ENCODE results near the gene FAM184B.
"Not testable (repeated sequence)": the region's sequence is repeated elsewhere in the genome, so short reads cannot be mapped to it uniquely, and the experiment has no call there.

The FAM184B gene

DNA sequence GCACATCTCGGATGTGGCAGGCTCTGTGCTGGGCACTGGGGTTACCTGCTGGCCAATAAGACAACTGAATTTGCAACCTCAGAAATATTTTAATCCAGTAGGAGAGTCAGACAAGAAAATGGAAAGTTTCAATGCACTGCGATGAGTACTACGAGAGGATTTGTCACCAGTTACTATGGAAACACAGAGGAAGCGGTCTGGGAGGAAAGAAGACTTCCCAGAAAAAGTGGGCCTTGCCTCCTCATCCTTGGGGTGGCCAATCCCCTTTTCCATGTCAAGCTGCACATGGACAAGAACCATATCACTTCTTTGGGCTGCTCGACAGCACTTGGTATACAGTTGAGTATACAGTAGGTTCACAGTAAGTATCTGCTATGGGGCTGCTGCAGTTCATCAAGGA lies 67.6 kb downstream of the FAM184B start:
- no peak for DNase-seq

DNA sequence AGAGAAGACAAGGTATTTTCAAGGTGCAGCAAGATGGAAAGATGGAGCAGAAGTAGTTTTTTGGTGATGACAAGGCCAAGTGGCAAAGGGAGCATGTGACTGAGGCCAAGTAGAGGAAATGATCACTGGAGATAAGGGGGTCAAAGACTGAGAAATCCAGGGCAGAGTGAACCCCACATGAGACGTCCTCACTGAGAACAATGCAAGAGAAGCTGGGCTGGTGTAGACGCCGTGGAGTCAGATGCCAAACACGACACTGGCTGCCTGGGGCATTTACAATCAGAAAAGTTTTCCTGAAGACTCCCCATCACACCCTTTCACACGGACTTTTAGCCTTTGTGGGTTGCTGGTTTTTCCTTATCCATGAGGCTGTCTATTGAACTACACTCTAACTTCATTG lies 69.3 kb downstream of the FAM184B start:
- DNase-seq: no peak

DNA sequence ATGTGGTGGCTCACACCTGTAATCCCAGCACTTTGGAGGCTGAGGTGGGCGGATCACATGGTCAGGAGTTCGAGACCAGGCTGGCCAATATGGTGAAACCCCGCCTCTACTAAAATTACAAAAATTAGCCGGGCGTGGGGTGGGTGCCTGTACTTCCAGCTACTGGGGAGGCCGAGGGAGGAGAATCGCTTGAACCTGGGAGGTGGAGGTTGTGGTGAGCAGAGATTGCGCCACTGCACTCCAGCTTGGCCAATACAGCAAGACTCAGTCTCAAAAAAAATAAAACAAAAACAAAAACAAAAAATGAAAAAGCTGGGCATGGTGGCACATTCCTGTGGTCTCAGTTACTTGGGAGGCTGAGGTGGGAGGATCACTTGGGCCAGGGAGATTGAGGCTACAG lies 70.2 kb downstream of the FAM184B start:
- not testable (repeated sequence) for DNase-seq

DNA sequence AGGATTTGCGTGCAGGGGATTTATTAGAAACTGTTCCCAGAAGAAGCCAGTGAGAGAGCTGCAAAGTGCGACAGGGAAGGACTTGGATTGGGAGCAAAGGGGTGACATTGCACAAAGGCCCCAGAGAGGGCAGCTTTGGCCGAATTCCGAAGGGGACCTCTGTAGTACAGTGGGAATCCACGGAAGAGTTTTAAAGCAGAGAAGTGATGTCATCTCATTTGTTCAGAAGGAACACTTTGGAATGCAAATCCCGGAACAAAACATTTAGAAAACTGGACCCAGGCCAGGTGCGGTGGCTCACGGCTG lies 71.7 kb downstream of the FAM184B start:
- no peak for DNase-seq

DNA sequence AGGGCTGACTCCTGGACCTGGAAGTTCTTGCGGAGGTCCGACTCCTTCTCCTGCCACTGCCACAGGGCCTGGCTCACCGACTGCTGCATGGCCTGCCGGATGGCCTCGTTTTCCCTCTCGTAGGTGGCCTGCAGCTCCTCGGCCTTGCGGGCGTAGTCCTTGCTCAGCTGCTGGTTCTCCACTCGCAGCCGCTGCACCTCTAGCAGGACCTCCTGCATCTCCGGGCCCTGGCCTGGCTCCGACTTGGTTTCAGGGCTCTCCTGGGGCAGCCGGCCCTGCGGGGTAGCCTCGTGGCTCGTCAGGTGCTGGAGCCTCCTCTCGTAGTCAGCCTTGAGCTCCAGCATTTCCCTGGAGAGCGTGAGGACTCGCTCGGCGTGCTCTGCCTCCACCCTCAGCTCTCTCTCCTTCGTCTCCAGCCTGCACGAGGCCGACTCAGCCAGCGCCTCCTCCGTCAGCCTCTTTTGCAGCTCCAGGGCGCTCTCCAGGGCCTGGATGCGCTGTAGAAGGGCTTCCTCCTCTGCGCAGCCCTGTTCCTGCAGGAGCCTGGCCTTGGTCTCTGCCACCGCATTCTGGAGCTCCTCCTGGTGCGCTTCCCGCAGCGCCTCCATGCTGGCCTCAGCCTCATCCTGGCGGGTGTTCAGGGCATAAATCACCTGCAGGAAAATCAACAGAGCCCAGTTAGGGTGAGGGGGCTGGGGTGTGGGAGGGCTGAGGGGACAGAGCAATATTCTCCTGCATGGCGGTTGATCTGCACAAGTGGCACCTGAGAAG lies 72.2 kb downstream of the FAM184B start:
- no peak for DNase-seq

DNA sequence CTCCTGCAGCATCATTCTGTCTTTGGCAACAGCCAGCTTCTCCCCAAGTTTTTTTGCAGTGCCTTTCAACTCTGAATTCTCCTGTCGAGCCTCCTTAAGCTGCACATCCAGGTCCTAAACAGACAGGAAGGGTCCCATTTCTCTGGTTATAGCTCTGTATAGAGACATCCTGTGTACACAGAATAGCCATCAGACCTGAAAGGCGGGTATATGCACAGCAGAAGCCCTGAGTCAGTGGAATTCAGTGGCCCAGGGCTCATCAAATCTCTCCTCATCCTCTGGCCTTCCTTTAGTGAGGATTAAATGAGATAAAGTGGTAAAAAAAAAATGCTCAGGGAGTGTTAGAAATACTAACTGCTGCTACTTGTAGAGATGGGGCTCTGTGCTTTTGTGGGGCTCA lies 73.8 kb downstream of the FAM184B start:
- DNase-seq: no peak

DNA sequence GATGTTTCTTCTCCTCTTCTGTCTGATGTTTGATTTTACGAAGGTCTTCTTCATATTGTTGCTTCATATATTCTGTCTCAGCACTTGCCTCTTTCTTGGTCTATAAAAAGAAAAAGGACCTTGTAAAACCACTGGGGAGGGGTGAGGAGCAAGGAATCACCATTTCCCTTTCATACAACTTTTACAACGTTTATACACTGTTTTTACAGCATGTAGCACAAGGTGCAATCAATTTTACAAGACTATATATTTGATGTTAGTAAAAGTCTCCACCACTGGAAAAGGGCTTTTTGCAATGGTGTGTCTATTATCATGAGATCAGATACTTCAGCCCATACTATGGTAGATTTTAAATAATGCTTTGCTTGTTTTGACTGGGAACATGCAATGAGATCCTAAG lies 76.3 kb downstream of the FAM184B start:
- DNase-seq: no peak

DNA sequence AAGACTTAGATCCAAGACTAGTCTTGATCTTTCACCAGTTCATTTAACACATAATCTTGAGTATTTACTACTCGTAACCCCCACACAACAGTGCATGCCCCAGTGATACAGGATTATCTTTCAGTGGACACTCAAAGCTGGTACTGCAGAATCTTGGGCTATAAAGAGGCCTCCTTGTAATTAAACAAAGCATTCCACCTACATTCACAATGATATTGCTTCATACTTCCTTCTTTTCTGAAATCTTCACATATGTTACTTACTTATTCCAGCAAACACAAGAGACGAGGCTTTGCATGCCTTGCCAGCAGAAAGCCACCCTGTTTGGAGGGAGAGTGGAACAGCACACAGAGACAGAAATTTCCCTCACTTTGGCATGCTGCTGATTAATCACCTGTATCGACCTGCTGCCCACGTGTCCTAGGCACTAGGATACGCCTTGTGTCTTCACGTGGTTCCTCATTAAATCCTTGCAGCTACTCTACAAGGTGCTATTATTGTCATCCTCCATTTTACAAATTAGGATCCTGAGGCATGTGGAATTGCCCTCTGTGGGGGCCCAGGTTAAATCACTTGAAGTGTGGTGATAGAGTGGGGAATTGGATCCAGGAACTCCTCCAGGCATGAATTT lies 77.3 kb downstream of the FAM184B start:
- DNase-seq: no peak

DNA sequence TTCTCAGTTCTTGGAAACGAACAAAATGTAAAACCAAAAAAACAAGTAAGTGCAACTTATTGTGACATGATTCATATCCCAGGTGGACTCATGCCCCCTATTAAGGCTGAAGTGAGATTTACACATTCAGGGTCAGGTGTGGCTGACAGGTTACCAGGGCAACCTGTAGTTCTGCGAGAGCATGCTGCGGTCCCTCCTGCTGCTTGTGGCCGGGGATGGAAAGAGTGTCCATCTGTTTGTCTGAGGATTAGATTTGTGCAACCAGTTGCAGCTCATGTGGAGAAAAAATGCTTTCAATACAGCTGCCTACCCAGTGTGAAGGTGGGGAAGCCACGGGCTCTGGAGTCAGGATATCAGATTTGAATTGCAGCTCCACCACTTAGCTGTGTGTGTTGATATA lies 78.8 kb downstream of the FAM184B start:
- DNase-seq: no peak

DNA sequence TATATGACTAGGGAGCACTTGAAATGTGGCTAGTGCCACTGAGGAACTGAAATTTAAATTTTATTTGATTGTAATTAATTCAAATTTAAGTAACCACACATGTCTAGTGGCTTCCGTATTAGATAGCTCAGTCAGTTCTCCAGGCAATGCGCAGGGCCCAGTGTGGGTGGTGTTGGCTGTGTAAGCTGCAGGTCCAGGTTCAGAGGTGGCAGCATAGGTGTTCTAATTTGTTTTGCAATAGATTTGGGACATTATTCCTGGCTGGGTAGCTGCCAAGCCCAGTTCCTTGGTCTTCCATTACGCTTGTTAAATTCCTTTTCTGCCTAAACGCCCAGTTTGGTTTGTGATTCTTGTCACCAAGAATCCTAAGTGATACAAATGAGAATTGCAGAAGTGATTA lies 79.5 kb downstream of the FAM184B start:
- DNase-seq: no peak

DNA sequence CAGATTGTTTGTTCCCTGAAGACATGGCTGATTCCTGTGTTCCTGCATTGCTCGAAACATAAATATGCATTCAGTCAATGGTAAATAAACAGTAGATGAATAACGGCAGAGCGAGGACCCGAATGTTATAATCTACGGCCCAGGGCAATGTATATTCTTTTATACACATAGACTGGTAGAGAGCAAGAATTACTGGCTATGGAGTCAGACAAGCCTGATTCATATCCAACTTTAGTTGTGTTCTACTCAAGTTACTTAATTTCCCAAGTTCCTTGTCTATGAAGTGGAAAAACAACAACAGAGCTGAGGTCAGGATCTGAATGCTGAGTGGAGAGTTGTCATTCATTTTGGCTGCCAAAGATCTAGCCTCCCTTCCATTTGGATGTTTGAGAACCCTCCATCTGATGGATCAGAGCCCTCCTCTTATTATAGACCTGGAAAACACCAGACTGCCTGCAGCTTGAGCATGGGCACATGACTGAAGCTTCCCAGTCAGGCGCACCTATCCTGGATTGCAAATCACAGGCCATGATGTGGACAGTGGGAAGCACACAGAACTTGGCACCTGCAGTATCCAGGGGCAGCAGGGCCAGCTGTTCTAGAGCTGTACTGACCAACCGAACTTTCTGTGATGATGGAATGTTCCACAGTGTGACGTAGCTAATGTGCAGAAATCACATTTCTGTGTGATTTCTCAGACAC lies 80.1 kb downstream of the FAM184B start:
- DNase-seq: no peak

DNA sequence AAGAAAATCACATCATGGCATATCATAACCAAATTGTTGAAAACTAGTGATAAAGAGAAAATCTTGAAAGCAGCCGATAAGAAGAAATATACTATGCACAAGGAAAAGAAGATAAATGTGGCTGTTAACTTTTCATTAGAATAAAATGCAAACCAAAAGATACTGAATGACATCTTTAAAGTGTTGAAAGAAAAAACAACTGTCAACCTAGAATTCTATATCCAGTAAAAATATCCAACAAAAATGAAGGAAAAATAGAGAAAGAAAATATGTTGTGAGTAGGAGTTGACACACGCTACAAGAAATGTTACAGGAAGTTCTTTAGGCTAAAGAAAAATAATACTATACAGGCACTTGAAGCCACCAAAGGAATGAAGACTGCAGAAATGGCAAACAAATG lies 82.0 kb downstream of the FAM184B start:
- DNase-seq: no peak

DNA sequence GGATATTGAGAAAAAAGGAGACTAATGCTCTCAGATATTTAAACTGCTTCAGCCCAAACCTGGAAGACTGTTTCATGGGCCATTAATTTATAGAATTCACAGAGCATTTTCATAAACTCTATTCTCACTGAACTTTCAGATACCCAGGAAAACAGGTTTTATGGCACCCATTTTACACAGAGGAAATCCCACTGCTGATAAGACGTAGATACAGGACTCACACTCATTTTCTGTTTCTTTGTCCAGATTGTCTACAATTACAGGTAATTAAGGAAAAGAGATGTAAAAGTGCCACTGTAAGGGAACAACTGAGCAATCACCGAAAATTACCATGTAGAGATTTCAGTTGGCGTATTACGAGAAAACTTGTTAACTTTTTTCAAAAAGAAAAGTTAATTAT lies 83.3 kb downstream of the FAM184B start:
- no peak for DNase-seq

DNA sequence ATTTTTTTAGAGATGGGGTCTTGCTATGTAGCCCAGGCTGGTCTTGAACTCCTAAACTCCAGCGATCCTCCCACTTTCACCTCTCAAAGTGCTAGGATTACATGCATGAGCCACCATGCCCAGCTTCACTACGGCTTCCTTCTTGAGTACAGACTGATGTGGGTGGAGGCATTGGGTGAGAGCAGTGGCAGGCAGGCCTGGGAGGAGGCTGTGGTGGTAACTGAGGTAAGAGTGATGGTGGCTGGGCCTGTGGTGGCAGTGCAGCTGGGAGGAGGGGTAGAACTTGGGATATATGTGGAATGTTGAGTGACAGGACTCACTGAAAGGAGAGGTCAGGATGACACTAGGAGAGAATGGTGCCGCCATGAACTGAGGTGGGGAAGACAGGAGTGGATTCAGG lies 86.1 kb downstream of the FAM184B start:
- no peak for DNase-seq

DNA sequence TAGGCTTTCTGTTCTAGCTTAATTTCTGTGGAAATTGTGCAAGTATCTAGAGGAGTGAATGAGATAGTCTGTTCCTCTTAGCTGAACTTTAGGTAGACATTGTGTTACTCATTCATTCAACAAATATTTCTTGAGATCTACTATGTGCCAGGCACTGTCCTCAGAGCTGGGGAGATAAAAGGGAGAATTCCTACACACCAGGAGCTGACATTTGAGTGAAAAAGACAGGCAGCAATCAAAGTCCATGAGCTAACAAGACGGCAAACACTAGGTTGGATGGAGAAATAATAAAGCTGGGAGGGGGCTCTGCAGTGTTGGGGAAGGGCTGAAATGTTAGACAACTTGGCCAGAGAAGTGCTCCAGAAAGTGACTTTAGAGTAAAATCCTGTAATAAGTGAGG lies 86.9 kb downstream of the FAM184B start:
- no peak for DNase-seq

DNA sequence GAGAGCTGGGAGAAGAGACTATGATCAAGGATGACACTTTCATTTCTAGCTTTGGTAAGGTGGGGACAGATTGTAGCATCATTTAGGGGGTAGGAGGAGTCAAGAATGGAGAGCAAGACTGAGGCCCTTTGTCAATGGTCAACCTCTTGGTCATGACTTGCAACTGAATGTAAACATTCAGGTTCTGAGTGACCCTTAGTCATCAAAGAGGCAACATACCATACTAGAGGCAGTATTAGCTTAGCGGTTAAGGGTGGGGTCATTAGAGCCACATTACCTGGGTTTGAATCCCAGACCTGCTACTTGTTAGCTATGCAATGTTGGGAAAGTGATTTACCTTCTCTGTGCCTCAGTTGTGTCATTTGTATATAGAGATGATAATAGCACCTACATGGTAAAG lies 90.5 kb downstream of the FAM184B start:
- DNase-seq: no peak

DNA sequence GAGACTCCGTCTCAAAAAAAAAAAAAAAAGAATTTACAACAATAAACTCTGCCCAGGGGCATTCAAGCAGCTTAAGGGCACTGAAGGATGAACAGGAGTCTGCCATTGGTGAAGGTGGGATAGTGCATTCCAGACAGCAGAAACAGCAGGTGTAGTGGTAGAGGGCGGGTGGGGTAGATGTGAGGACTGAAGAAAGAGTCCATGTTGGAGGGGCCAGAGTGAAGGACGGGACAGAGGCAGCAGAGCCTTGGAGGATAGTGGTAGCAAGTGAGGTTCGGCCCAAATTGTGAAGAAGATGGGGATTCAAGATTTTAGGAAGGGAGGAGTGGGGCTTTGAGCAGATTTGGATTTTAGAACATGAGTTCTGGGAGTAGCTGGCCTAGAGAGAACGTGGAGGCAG lies 91.3 kb downstream of the FAM184B start:
- no peak for DNase-seq

DNA sequence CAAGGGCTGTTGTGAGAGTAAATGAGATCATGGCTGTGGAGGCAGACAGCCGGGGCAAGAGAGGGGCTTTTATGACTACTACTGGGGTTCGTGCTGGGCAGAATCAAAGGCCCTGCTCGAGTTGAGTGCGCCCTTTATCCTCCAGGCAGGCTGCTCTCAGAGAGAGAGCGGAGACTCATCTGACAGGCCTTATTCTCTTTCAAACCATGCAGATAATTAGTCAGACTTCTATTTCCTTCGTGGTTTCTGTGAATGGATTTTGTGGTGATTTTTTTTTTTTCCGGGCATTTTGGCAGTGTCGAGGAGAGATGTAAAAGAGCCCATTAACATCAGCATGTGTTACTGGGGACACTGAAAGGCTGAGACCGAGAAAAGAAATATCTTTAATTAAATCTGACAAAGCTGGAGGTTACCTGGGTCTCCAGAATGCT lies 93.4 kb downstream of the FAM184B start:
- no peak for DNase-seq

DNA sequence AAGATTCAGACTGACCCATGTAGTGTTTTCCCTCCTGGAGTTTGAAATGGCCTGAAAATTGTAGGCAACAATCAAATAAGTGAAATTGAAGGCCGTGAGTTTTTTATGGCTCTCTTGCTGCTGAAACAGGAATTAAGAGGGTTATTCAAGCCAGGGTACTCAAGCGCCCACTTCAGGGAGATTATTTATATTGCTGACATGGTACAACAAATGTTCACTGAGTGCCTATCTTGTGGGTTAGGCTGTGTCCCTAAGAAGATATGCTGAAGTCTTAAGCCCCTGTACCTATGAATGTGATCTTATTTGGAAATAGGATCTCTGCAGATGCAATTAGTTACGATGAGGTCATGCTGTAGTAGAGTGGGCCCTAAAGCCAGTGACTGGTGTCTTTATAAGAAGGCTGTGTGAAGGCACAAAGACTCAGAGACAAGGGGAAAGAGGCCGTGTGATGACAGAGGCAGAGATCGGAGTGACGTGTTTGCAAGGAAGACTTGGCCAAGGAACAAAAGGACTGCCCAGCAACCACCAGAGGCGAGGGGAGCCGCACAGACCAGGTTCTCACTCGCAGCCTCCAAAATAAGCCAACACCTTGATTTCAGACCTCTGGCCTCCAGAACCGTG lies 94.1 kb downstream of the FAM184B start:
- DNase-seq: no peak

DNA sequence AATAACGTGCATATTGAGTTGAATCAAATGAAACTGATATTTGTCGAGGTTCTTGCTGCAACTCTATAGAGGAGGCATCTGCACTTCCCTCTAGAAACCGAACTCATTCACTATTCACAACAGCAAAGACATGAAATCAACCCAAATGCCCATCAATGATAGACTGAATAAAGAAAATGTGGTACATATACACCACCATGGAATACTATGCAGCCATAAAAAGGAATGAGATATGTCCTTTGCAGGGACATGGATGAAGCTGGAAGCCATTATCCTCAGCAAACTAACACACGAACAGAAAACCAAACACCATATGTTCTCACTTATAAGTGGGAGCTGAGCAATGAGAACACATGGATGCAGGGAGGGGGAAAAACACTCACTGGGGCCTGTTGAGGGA lies 96.8 kb downstream of the FAM184B start:
- DNase-seq: not testable (repeated sequence)

DNA sequence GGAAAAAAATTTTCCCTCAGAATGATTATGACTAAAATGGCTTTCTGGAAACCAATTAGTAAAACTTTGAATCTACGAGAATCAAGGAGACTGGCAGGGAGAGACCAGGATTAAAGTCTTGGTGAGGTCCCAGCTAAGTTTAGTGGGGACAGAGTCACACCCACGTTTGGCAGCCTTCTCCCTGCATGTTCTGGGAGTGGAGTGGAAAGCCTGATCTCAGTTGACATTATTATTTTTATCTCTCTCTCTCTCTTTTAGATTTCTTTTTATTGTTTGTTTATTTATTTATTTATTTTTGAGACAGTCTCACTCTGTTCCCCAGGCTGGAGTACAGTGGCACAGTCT lies 99.2 kb downstream of the FAM184B start:
- no peak for DNase-seq

DNA sequence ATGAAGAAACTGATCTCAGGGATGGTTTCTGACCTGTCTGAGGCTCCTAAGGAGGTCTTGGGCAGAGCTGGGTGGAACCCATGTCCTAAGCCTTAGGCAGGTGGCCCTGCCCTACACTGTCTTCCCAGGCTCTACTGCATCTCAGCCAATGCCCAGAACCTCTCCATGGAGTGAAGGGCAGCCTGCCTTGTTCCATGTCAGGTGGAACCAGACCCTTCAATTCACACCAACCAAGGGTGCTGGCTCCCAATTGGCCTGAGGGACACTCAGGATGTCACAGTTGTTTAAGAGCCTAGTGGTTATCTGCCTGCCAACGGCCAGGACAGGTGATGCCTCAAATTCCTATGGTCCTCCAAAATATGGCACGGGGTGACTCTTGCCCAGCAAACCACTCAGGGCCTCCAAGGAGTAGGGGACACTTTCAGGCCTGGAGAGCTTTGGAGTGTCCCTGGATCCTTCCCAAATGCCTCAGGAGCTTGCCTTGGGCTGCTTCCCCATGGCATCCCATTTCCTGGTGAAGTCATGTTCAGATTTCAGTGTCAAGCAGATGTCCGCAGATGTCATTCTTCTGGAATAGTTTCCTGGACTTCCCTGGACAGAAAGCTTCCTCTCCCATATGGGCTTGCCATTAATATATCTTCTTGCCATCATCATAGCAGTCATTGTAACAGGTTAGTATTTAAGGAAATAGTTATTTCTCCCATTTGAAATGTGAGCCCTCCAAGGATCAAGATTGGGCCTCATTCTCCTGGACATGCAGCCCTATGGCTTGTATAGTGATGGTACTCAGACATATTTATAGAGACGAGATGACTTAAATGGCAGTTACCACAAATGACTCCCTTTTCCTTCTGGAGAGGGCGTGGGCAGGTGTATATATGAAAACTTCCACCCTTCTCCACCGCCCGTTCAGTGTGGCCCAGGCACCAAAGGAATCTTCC lies 99.9 kb downstream of the FAM184B start:
- no peak for DNase-seq
